HG02678 (cell line): ENCODE measurements around the gene TTC39A.
A peak's percentile ranks its signal among the peaks of the same experiment; 100 is the strongest.

ENCODE experiments used
- ATAC-seq: cut with Tn5 transposase; IDR thresholded peaks from one replicate; pipeline ENCODE4 v1.9.1; 2021; ENCODE audit warnings: mild to moderate bottlenecking, moderate library complexity; ENCODE audit not compliant: unreplicated experiment

TTC39A gene

DNA sequence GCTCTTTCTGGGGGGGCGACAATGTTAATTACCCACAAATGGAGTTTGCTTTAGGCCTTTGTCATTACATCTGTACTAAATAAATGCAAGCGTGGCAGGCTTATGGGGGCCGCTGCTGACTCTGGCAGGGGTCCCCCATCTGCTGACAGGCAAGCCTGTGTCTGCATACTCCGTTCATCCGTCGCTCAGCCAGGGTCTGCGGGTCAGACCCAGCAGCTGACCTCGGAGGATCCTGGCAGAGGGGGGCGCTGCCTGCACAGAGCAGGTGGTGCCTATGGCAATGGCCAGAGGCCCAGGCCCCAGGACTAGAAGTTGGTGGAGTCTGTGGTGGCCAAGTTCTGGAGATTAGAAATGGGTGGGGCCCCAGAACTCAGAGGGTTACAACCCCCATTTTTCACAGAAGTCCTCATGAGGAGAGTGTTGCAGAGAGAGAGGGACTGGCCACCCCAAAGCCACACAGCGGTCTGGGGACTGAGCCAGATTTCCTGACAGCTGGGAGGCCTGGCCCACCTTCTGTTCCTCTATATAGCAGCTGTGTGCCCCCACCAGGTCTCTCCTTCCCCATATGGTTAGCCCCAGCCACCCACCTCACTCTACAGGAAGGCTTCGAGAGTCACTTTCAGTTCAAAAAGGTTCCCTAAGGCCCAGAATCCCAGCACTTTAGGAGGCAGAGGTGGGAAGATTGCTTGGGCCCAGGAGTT, 31.0 kb downstream of the TTC39A start:
- ATAC-seq: no peak

- ATAC-seq: no peak
Measured at GRCh38 chr1:51298322-51298705, 32.0 kb downstream of the TTC39A start.

DNA sequence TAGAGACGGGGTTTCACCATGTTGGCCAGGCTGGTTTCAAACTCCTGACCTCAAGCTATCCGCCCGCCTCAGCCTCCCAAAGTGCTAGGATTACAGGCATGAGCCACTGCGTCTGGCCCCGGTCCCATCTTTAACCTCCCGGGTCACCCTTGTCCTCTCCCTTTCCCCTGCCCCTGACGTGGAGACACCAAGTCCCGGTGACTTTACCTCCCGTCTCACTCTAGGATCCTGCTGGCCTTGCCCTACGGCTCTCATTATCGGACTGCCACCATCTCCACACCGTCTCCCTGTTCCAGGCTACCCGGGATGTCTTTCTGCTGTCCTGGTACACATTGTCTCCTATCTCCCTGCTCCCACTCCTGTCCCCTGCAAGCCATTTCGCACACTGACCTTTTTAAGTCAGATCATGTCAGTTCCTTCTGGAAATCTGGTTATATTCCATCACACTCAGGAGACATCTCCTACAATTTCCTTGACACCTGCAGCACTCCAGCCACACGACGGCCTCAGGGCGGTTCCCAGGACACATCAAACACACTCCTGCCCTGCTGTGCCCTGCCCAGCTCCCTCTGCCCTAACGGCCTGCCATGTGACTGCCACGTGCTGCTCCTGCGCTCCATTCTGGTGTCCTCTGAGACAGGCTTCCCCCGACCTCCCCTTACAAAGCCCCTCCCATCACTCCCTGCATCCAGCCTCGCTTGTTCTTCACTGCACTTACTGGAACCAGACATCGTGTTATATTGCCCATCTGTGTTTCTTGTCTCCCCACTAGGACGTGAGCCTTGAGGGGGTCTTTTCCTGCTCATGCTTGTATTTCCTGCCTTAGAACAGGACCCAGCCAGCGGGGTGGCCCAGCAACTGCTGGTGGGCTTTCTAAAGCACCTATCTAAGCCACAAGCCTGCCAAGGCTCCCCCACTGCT, 32.7 kb downstream of the TTC39A start:
- no peak for ATAC-seq

GRCh38 chr1:51296383-51297357, 33.7 kb downstream of the TTC39A start:
- peak; percentile 56 for ATAC-seq

DNA sequence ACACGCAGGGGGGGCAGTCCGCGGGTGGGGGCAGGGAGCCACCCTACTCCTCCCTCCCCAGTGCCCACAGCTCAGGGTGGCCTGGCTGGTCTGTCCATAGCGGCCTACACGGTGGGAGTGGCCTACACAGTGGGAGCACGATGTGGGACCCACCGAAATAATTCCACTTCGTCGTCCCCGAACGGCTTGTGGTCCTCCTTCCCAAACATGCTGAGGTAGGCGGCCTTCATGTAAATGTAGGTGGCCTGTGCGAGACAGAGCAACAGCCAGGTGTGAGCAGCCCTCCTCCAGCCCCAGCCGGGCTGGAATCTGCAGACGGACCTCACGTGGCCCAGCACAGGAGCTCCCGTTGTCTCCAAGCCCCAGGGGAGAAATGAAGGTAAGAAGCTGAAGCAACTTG, 34.4 kb downstream of the TTC39A start:
- no peak for ATAC-seq

GRCh38 chr1:51294566-51295184, 35.7 kb downstream of the TTC39A start:
- ATAC-seq: no peak

DNA sequence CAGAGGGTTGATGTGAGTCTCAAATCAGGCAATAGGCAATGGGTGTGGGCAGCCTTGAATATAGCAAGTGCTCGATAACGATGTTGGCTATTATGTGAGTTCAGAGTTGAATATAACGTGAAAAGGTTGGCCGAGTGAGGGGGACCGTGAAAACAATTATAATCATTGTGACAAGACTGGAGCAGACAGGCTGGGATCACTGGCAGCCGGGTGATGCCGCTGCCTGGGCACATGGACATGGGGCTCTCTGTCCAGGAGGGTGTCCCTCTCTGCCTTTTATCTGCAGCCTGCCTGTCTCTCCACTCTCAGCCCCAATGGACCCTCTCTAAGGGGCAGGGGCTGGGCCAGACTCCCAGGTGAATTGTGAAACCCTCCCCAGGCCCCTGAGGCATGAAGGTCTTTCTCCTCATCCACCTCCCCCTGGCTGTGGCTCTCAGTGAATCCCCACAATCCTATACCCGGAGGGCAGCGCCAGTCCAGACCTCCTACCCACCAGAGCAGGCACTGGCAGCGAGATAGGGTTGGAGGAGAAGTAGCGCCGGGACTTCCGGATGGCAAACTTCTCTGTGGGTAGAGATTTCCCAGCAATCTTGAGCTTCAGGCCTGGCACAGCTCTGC, 36.4 kb downstream of the TTC39A start:
- ATAC-seq: no peak

GRCh38 chr1:51290489-51290847, 39.9 kb downstream of the TTC39A start:
- no peak for ATAC-seq

DNA sequence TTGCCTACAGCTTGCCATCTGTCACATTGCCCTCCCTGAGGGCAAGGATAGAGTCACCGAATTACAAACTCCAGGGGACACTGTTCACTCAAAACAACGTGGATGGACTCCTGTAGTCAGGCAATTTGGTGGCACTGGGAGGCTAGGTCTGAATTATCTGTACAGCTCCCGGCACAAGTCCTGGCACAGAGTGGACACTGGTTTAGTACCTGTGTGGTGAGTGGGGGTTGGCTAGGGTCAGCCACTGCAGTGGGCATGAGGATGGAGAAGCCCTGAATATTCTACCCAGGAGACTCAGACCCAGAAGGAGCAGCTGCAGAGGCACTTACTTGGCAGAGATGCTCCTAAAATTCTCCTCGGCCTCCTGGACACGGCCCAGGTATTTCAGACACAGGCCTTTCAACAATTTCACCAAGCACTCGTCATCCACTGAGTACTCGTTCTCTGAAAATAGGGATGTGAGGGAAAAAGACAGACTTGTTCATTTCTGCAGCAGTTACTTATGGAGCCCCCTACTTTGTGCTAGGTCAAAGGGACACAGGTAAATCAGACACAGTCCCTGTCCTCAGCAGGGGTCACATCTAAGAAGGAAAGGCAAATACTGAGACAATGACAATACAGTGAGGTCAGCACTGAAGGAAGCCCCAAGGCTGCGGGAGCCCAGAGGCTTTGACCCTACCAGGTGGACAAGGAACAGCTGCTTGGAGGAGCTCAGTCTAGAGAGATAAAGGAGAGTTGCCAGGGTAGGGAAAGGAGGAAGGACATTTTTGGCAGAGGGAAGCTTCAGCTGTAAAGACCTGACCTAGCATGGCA, 40.5 kb downstream of the TTC39A start:
- ATAC-seq: no peak

GRCh38 chr1:51288578-51288977, 41.8 kb downstream of the TTC39A start:
- no peak for ATAC-seq

DNA sequence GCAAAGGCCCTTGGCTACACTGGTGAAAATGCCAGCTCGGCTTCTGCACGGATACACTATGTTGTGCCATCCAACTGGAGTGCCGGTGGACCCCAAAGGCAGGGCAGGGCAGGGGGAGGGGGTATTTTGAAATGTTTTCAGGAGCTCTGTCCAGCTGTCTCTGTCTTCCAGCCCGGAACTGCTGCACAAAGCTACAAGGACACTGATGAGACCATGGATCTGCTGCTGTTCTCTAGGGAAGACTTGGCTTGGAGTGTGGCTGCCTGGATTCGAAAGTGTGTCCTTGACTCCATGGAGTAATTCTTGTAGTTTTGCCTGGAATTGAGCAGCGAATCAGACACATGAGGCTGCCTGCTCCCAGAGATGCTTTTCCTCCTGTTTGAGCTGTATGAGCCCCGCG, 42.4 kb downstream of the TTC39A start:
- no peak for ATAC-seq

GRCh38 chr1:51285055-51285454, 45.3 kb downstream of the TTC39A start:
- peak; percentile 92 for ATAC-seq

DNA sequence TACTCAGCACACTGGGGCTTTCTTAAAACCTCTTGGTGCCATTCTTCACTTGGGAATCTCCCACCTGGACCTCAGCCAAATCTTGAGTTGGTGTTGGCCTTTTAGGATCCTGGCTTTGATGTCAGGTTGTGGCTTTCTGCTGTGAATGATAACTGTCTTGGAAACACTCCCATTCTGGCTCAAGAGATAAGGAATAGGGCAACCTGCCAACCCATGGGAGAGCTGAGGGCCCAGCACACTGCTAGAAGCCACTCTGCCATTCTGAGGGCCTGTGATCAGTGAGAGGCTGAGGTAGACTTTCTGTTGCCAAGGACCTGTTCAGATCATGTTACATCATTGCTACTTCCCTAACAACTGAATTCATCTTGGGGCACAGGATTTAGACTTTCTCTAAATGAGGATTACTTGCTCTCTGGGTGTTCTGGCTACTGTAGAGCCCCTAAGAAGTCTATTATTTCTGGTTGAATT, 45.8 kb downstream of the TTC39A start:
- ATAC-seq: peak; percentile 32

- ATAC-seq: no peak
Measured at GRCh38 chr1:51283979-51284378, 46.4 kb downstream of the TTC39A start.

DNA sequence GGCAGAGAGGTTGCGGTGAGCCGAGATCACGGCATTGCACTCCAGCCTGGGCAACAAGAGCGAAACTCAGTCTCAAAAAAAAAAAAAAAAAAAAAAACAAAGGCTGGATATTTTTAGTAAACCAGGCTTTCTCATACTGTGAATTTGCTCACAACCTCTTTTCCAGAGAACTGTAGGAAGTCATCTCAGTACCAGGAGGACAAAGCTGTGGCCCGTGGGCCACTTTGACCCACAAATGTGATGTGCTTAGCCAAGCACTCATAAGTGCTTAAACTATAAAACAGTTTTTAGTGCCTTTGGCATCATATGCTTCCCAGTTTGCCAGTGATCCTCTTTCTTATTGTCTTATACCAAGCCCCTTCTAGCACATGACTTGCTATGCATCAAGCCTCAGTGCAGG, 47.8 kb downstream of the TTC39A start:
- no peak for ATAC-seq

GRCh38 chr1:51281807-51282206, 48.6 kb downstream of the TTC39A start:
- no peak for ATAC-seq

- ATAC-seq: no peak
Measured at GRCh38 chr1:51280321-51280978, 49.9 kb downstream of the TTC39A start.

GRCh38 chr1:51276286-51276685, 54.1 kb downstream of the TTC39A start:
- ATAC-seq: no peak

GRCh38 chr1:51274676-51275075, 55.7 kb downstream of the TTC39A start:
- ATAC-seq: no peak
